Sigmoid colon (tissue), 4 donors: ENCODE measurements around the gene RETN.

Experiments
- POLR2A ChIP-seq, 2 donors: fragments of 450-650 bp; IDR thresholded peaks; one replicate each; pipeline ENCODE4 v1.6.1; 2016; ENCODE audit warnings: antibody characterized with exemption in 2 of 2, mild to moderate bottlenecking in 2 of 2, moderate library complexity in 2 of 2
- POLR2AphosphoS5 ChIP-seq, 4 donors: sonication (generic); formaldehyde crosslinking; IDR thresholded peaks; one replicate each; pipeline ENCODE4 v1.6.1; 2017; ENCODE audit warnings: antibody characterized with exemption in 4 of 4
- TF ChIP-seq, protein P1 (sequence below), 4 experiments: fragments of 450-650 bp in 3 of 4; fragments of 200-600 bp in 1 of 4; IDR thresholded peaks; one replicate each; pipeline ENCODE4 v1.5.1; 2016 to 2019; ENCODE audit warnings: antibody characterized with exemption in 4 of 4, mild to moderate bottlenecking in 3 of 4, moderate library complexity in 2 of 4

DNA sequence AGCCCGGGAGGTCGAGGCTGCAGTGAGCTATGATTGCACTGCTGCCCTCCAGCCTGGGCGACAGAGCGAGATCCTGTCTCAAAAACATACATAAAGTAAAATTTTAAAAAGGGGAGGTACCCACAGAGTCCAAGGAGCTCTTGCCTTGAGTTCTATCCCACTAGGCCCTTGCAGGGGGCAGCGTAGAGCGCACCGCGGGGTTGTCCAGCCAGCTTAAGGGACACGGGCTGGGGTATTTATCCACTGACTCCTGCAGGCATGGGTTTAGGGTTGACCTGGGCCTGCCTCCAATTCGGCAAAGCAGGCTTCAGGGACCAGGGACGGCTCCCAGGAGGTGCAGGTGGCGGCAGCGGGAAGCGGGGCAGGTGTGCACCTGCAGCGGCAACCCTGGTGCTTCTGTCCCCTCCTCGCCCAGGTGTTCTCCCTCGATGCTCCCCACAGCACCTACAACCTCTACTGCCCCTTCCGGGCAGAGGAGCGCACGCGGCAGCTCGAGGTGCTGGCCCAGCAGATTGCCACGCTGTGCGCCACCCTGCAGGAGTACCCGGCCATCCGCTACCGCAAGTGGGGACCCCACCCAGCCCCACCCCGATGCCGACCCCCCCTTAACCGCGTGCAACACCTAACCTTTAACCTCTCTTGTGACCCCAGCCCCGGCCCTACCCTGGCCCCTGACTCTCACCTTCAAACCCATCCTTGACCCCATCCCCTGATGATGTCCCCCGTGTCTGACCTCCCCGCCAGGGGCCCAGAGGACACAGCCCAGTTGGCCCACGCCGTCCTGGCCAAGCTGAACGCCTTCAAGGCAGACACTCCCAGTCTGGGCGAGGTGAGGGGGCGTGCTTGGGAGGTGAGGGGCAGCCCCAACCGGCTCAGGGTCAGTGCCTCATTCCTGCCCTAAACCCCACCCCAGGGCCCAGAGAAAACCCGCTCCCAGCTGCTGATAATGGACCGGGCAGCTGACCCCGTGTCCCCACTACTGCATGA lies 27.3 kb upstream of the RETN start:
- TF ChIP-seq, protein P1, sequence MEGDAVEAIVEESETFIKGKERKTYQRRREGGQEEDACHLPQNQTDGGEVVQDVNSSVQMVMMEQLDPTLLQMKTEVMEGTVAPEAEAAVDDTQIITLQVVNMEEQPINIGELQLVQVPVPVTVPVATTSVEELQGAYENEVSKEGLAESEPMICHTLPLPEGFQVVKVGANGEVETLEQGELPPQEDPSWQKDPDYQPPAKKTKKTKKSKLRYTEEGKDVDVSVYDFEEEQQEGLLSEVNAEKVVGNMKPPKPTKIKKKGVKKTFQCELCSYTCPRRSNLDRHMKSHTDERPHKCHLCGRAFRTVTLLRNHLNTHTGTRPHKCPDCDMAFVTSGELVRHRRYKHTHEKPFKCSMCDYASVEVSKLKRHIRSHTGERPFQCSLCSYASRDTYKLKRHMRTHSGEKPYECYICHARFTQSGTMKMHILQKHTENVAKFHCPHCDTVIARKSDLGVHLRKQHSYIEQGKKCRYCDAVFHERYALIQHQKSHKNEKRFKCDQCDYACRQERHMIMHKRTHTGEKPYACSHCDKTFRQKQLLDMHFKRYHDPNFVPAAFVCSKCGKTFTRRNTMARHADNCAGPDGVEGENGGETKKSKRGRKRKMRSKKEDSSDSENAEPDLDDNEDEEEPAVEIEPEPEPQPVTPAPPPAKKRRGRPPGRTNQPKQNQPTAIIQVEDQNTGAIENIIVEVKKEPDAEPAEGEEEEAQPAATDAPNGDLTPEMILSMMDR (IDR thresholded peaks at IDR 0.05), result no peak
- TF ChIP-seq POLR2A (IDR thresholded peaks at IDR 0.05), result no peak
- no peak for TF ChIP-seq POLR2AphosphoS5 (IDR thresholded peaks at IDR 0.05)
